Activated T-helper 2 cell treated with anti-CD3 and anti-CD28 coated beads, Interferon-gamma antibody, Interleukin-2, Interleukin-4, amounts not matched to agents 10 μg/mL and 5 μg/mL and 100 μg/mL, durations not matched to agents 14 hours and 24 hours and 36 hours (primary cell): ENCODE data around the gene PPFIA1. TPM values are rescaled to one million over a fixed set of nuclear protein-coding genes. Genes with fewer than 3 reads are reported as not detected.
"Not testable (repeated sequence)": the region's sequence is repeated elsewhere in the genome, so short reads cannot be mapped to it uniquely, and the experiment has no call there.

Experiments
- DNase-seq: peaks from one replicate; pipeline ENCODE4 v3.0.0; 2021; ENCODE audit warnings: low spot score
- H3K27ac Mint-ChIP-seq: one replicate; pipeline ENCODE4 v1.8.0; 2021; ENCODE audit warnings: mixed read lengths
- H3K27me3 Mint-ChIP-seq: one replicate; pipeline ENCODE4 v1.8.0; 2021; ENCODE audit warnings: low read depth, mixed read lengths
- H3K36me3 Mint-ChIP-seq: one replicate; pipeline ENCODE4 v1.8.0; 2021; ENCODE audit warnings: low read depth, mixed read lengths
- H3K4me1 Mint-ChIP-seq: one replicate; pipeline ENCODE4 v1.8.0; 2021; ENCODE audit warnings: low read depth, mixed read lengths
- H3K4me3 Mint-ChIP-seq: one replicate; pipeline ENCODE4 v1.8.0; 2021; ENCODE audit warnings: low read depth, mild to moderate bottlenecking, moderate library complexity, mixed read lengths
- H3K9me3 Mint-ChIP-seq: one replicate; pipeline ENCODE4 v1.8.0; 2021; ENCODE audit warnings: mixed read lengths
- intact Hi-C: fragments of 100-400 bp; cut with micrococcal nuclease; formaldehyde crosslinking; loops from one replicate; pipeline ENCODE4 v1.15.1; 2023
- total RNA-seq: library from RNA; stranded (reverse); gene quantifications from 2 replicates; pipeline ENCODE4 v1.2.3, GENCODE V29; 2022

The PPFIA1 gene
- total RNA-seq, 1 donor from 2014 or later: 47.1 TPM

GRCh38 chr11:70324376-70325115 lies 54.1 kb downstream of the PPFIA1 start:
- intact Hi-C loops: no loop called here
- DNase-seq: no peak
- Mint-ChIP-seq H3K27ac (no peak overlapping the region), H3K27me3 (no peaks in the 10 kb centered on the region), H3K4me1 (peaks cover 4% of the 10 kb centered on the region), H3K4me3 (no peak overlapping the region), H3K9me3 (no peaks in the 10 kb centered on the region), H3K36me3 (peaks cover 36% of the 10 kb centered on the region)

GRCh38 chr11:70325824-70326223 lies 55.3 kb downstream of the PPFIA1 start:
- no peaks in the 10 kb centered on the region for H3K27me3 Mint-ChIP-seq
- H3K4me1 Mint-ChIP-seq: peaks cover 4% of the 10 kb centered on the region
- intact Hi-C loops: no loop called here
- peaks cover 45% of the 10 kb centered on the region for H3K36me3 Mint-ChIP-seq
- no peak for DNase-seq
- H3K9me3 Mint-ChIP-seq: no peaks in the 10 kb centered on the region
- no peak overlapping the region for H3K27ac Mint-ChIP-seq
- H3K4me3 Mint-ChIP-seq: no peak overlapping the region

GRCh38 chr11:70326365-70326811 lies 55.9 kb downstream of the PPFIA1 start:
- peaks cover 45% of the 10 kb centered on the region for H3K36me3 Mint-ChIP-seq
- H3K4me1 Mint-ChIP-seq: peaks cover 4% of the 10 kb centered on the region
- DNase-seq: no peak
- intact Hi-C loops: no loop called here
- no peaks in the 10 kb centered on the region for H3K27me3 Mint-ChIP-seq
- no peak overlapping the region for H3K4me3 Mint-ChIP-seq
- no peaks in the 10 kb centered on the region for H3K9me3 Mint-ChIP-seq
- H3K27ac Mint-ChIP-seq: no peak overlapping the region

- H3K27ac Mint-ChIP-seq: no peak overlapping the region
- no peaks in the 10 kb centered on the region for H3K9me3 Mint-ChIP-seq
- H3K4me3 Mint-ChIP-seq: no peak overlapping the region
- H3K4me1 Mint-ChIP-seq: peaks cover 4% of the 10 kb centered on the region
- H3K36me3 Mint-ChIP-seq: peaks cover 48% of the 10 kb centered on the region
- H3K27me3 Mint-ChIP-seq: no peaks in the 10 kb centered on the region
- DNase-seq: no peak
- intact Hi-C loops: no loop called here
Observed at GRCh38 chr11:70326833-70327232, 56.3 kb downstream of the PPFIA1 start.

GRCh38 chr11:70327717-70328116 lies 57.2 kb downstream of the PPFIA1 start:
- Mint-ChIP-seq H3K36me3 (peaks cover 53% of the 10 kb centered on the region), H3K4me1 (peaks cover 4% of the 10 kb centered on the region), H3K27ac (no peak overlapping the region), H3K9me3 (no peaks in the 10 kb centered on the region), H3K27me3 (no peaks in the 10 kb centered on the region), H3K4me3 (no peak overlapping the region)
- DNase-seq: no peak
- intact Hi-C loops: no loop called here

- no peak overlapping the region for H3K4me3 Mint-ChIP-seq
- intact Hi-C loops: no loop called here
- no peaks in the 10 kb centered on the region for H3K27me3 Mint-ChIP-seq
- H3K4me1 Mint-ChIP-seq: peaks cover 6% of the 10 kb centered on the region
- peaks cover 58% of the 10 kb centered on the region for H3K36me3 Mint-ChIP-seq
- no peaks in the 10 kb centered on the region for H3K9me3 Mint-ChIP-seq
- H3K27ac Mint-ChIP-seq: no peak overlapping the region
- DNase-seq: no peak
Observed at GRCh38 chr11:70328556-70328955, 58.1 kb downstream of the PPFIA1 start.

- H3K27ac Mint-ChIP-seq, H3K9me3 Mint-ChIP-seq, intact Hi-C loops, H3K4me3 Mint-ChIP-seq, DNase-seq, H3K4me1 Mint-ChIP-seq, H3K27me3 Mint-ChIP-seq: not testable (repeated sequence)
- H3K36me3 Mint-ChIP-seq: peaks cover 70% of the 10 kb centered on the region
Observed at GRCh38 chr11:70331320-70331843, 60.9 kb downstream of the PPFIA1 start.

GRCh38 chr11:70331901-70332300 lies 61.4 kb downstream of the PPFIA1 start:
- no peak overlapping the region for H3K4me3 Mint-ChIP-seq
- DNase-seq: no peak
- peaks cover 70% of the 10 kb centered on the region for H3K36me3 Mint-ChIP-seq
- peaks cover 2% of the 10 kb centered on the region for H3K4me1 Mint-ChIP-seq
- no peaks in the 10 kb centered on the region for H3K27me3 Mint-ChIP-seq
- no peak overlapping the region for H3K27ac Mint-ChIP-seq
- H3K9me3 Mint-ChIP-seq: no peaks in the 10 kb centered on the region
- intact Hi-C loops: no loop called here

GRCh38 chr11:70332567-70332966 lies 62.1 kb downstream of the PPFIA1 start:
- intact Hi-C loops: no loop called here
- no peak overlapping the region for H3K4me3 Mint-ChIP-seq

GRCh38 chr11:70333261-70333660 lies 62.8 kb downstream of the PPFIA1 start:
- intact Hi-C loops: no loop called here
- Mint-ChIP-seq H3K27ac (no peak overlapping the region), H3K36me3 (peaks cover 73% of the 10 kb centered on the region), H3K4me1 (peaks cover 2% of the 10 kb centered on the region), H3K27me3 (no peaks in the 10 kb centered on the region), H3K4me3 (no peak overlapping the region), H3K9me3 (no peaks in the 10 kb centered on the region)
- no peak for DNase-seq

More at GRCh38 chr11:70332567-70332966, 62.1 kb downstream of the PPFIA1 start:
- Mint-ChIP-seq H3K36me3 (peaks cover 70% of the 10 kb centered on the region), H3K9me3 (no peaks in the 10 kb centered on the region), H3K4me1 (peaks cover 2% of the 10 kb centered on the region), H3K27ac (no peak overlapping the region), H3K27me3 (no peaks in the 10 kb centered on the region)
- DNase-seq: no peak

GRCh38 chr11:70334351-70334995 lies 64.0 kb downstream of the PPFIA1 start:
- Mint-ChIP-seq H3K4me3 (no peak overlapping the region), H3K4me1 (peaks cover 2% of the 10 kb centered on the region), H3K36me3 (peaks cover 77% of the 10 kb centered on the region), H3K9me3 (no peaks in the 10 kb centered on the region), H3K27me3 (no peaks in the 10 kb centered on the region), H3K27ac (no peak overlapping the region)
- no peak for DNase-seq
- intact Hi-C loops: no loop called here

GRCh38 chr11:70335511-70335910 lies 65.0 kb downstream of the PPFIA1 start:
- intact Hi-C loops: no loop called here
- H3K27me3 Mint-ChIP-seq: no peaks in the 10 kb centered on the region
- H3K9me3 Mint-ChIP-seq: no peaks in the 10 kb centered on the region
- no peak overlapping the region for H3K4me3 Mint-ChIP-seq
- H3K36me3 Mint-ChIP-seq: peaks cover 70% of the 10 kb centered on the region
- H3K4me1 Mint-ChIP-seq: peaks cover 2% of the 10 kb centered on the region
- H3K27ac Mint-ChIP-seq: no peak overlapping the region
- DNase-seq: no peak

- H3K27me3 Mint-ChIP-seq: no peaks in the 10 kb centered on the region
- H3K36me3 Mint-ChIP-seq: peaks cover 70% of the 10 kb centered on the region
- H3K4me1 Mint-ChIP-seq: no peaks in the 10 kb centered on the region
- H3K9me3 Mint-ChIP-seq: no peaks in the 10 kb centered on the region
- no peak overlapping the region for H3K27ac Mint-ChIP-seq
- H3K4me3 Mint-ChIP-seq: no peak overlapping the region
- DNase-seq: no peak
- intact Hi-C loops: no loop called here
Observed at GRCh38 chr11:70338594-70338993, 68.1 kb downstream of the PPFIA1 start.
